Smooth muscle cell (in vitro differentiated cells): ENCODE measurements around the gene NPHP4. TPM values are rescaled to one million over a fixed set of nuclear protein-coding genes. Genes with fewer than 3 reads are reported as not detected.

Experiments
- DNase-seq: peaks from one replicate; lab custom pipeline; 2025; ENCODE audit not compliant: unreplicated experiment; lab: John Stamatoyannopoulos, UW
- H2AFZ ChIP-seq: fragments of 200-600 bp; sonication (generic); 2 replicates; pipeline ENCODE4 v1.6.0; 2016; ENCODE audit warnings: antibody characterized with exemption, low read depth, mild to moderate bottlenecking
- H3F3A ChIP-seq: fragments of 200-600 bp; sonication (generic); 2 replicates; pipeline ENCODE4 v1.6.0; 2017; ENCODE audit warnings: antibody characterized with exemption, low read depth
- H3K27ac ChIP-seq: fragments of 200-600 bp; sonication (generic); 2 replicates; pipeline ENCODE4 v1.5.1; 2016; ENCODE audit warnings: low read depth, mild to moderate bottlenecking
- H3K27me3 ChIP-seq: fragments of 200-600 bp; sonication (generic); 2 replicates; pipeline ENCODE4 v1.6.1; 2016; ENCODE audit warnings: low read depth, mild to moderate bottlenecking
- H3K36me3 ChIP-seq: fragments of 200-600 bp; sonication (generic); 2 replicates; pipeline ENCODE4 v1.5.1; 2016; ENCODE audit warnings: low read depth
- H3K4me1 ChIP-seq: fragments of 200-600 bp; sonication (generic); 2 replicates; pipeline ENCODE4 v1.5.1; 2016; ENCODE audit warnings: low read depth
- H3K4me2 ChIP-seq: fragments of 200-600 bp; sonication (generic); 2 replicates; pipeline ENCODE4 v1.6.0; 2016; ENCODE audit warnings: mild to moderate bottlenecking
- H3K4me3 ChIP-seq: fragments of 200-600 bp; sonication (generic); 2 replicates; pipeline ENCODE4 v1.5.1; 2016; ENCODE audit warnings: mild to moderate bottlenecking
- H3K79me2 ChIP-seq: fragments of 200-600 bp; sonication (generic); 2 replicates; pipeline ENCODE4 v1.6.0; 2016; ENCODE audit warnings: low read depth, mild to moderate bottlenecking
- H3K9ac ChIP-seq: fragments of 200-600 bp; sonication (generic); 2 replicates; pipeline ENCODE4 v1.6.0; 2016; ENCODE audit warnings: low read depth
- H3K9me3 ChIP-seq: fragments of 200-600 bp; sonication (generic); replicated peaks from 2 replicates; pipeline ENCODE4 v1.5.1; 2016; ENCODE audit warnings: low read depth
- H4K20me1 ChIP-seq: fragments of 200-600 bp; sonication (generic); 2 replicates; pipeline ENCODE4 v1.6.0; 2016; ENCODE audit warnings: low read depth
- WGBS: methylation state at CpG from one replicate; pipeline ENCODE4 v1.1.7; 2016; ENCODE audit warnings: low lambda C conversion rate; 5-methylcytosine and 5-hydroxymethylcytosine counted together
- polyA plus RNA-seq: library from polyadenylated mRNA; unstranded; fragments of >200 nt; fragmentation: Nextera tagmentation; extraction: Ambion mirVana; gene quantifications from 2 replicates; pipeline ENCODE4 v1.2.1, GENCODE V29; 2016
- total RNA-seq: library from RNA; depleted of rRNA; stranded (reverse); fragments of >200 nt; gene quantifications from 2 replicates; pipeline ENCODE4 v1.2.3, GENCODE V29; 2014
- TF ChIP-seq, protein P1 (sequence below): fragments of 200-600 bp; sonication (generic); IDR thresholded peaks from 2 replicates; pipeline ENCODE4 v1.5.1; 2017; ENCODE audit warnings: borderline replicate concordance, mild to moderate bottlenecking, antibody characterized with exemption; ENCODE audit not compliant: insufficient read depth, poor library complexity, severe bottlenecking

NPHP4 gene
- total and polyA plus RNA-seq, 2 experiments from 2014 or later: 5.4 to 8.4 TPM

DNA sequence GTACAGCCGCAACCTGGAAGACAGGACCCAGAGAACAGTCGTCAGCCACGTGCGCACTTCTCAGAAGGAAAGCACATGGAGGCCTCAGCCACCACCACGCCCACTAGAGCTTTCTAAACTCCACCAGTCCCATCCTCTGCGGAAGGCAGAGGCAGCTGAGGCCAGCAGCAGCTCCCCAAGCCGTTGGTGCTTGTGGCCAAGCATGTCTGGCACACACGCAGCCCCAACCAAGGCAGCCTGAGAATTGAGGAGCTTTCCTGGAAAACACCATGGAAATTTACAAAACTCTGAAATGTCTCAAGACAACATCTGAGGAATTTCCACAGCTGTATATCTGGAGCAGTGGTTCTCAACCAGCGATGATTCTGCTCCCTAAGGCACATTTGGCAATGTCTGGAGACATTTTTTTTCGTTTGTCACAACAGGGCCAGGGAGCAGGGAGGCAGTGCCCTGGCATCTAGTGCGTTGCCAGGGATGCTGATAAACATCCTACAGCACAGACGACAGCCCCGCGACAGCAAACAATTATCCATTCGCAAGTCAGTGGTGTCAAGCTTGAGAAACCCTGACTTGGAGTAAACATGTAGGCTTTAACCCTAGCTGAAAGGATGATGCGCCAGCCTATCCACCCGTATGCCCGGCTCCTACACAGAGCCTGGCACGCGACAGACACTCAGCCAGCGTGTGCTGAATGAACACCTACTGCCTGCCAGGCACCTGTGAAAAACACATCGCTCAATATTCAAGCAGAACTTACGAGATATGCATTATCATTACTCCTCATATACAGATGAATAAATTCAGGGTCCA is 24.7 kb downstream of the NPHP4 start:
- Histone ChIP-seq H3K27me3 (no peaks in the 10 kb centered on the region), H3K36me3 (no peaks in the 10 kb centered on the region), H3K4me3 (no peak overlapping the region), H3K79me2 (no peaks in the 10 kb centered on the region), H2AFZ (no peak overlapping the region), H3K9me3 (no peaks in the 10 kb centered on the region), H3F3A (no peaks in the 10 kb centered on the region), H3K4me1 (no peaks in the 10 kb centered on the region), H3K27ac (no peak overlapping the region), H3K9ac (no peak overlapping the region), H4K20me1 (peaks cover 44% of the 10 kb centered on the region), H3K4me2 (no peak overlapping the region)
- TF ChIP-seq, protein P1, sequence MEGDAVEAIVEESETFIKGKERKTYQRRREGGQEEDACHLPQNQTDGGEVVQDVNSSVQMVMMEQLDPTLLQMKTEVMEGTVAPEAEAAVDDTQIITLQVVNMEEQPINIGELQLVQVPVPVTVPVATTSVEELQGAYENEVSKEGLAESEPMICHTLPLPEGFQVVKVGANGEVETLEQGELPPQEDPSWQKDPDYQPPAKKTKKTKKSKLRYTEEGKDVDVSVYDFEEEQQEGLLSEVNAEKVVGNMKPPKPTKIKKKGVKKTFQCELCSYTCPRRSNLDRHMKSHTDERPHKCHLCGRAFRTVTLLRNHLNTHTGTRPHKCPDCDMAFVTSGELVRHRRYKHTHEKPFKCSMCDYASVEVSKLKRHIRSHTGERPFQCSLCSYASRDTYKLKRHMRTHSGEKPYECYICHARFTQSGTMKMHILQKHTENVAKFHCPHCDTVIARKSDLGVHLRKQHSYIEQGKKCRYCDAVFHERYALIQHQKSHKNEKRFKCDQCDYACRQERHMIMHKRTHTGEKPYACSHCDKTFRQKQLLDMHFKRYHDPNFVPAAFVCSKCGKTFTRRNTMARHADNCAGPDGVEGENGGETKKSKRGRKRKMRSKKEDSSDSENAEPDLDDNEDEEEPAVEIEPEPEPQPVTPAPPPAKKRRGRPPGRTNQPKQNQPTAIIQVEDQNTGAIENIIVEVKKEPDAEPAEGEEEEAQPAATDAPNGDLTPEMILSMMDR: no peak
- WGBS: 95% methylated on average over 23 of the region's 23 CpGs
- no peak for DNase-seq

- Histone ChIP-seq H3K9ac (no peak overlapping the region), H3K9me3 (no peaks in the 10 kb centered on the region), H3K4me1 (no peaks in the 10 kb centered on the region), H3K27me3 (no peaks in the 10 kb centered on the region), H3K4me2 (no peak overlapping the region), H3K79me2 (no peaks in the 10 kb centered on the region), H3K36me3 (no peaks in the 10 kb centered on the region), H3K27ac (no peak overlapping the region), H4K20me1 (peaks cover 35% of the 10 kb centered on the region), H2AFZ (no peak overlapping the region), H3F3A (no peaks in the 10 kb centered on the region), H3K4me3 (no peak overlapping the region)
- no peak for DNase-seq
- WGBS: 87% methylated on average over 17 of the region's 17 CpGs
- TF ChIP-seq, protein P1: no peak
Measured at GRCh38 chr1:5966543-5967205, 25.6 kb downstream of the NPHP4 start.

- Histone ChIP-seq H3K4me2 (no peak overlapping the region), H3K9me3 (no peaks in the 10 kb centered on the region), H4K20me1 (peaks cover 26% of the 10 kb centered on the region), H3K4me3 (no peak overlapping the region), H3K27me3 (no peaks in the 10 kb centered on the region), H3F3A (no peaks in the 10 kb centered on the region), H3K4me1 (no peaks in the 10 kb centered on the region), H3K36me3 (no peaks in the 10 kb centered on the region), H3K27ac (no peak overlapping the region), H2AFZ (no peak overlapping the region), H3K9ac (no peak overlapping the region), H3K79me2 (no peaks in the 10 kb centered on the region)
- WGBS: 93% methylated on average over 16 of the region's 16 CpGs
- DNase-seq: no peak
- TF ChIP-seq, protein P1: no peak
Measured at GRCh38 chr1:5965586-5966131, 26.6 kb downstream of the NPHP4 start.
